GM12874 (cell line): Measurements from ENCODE around the gene KAT7.

Source experiments
- TF ChIP-seq, protein P1 (sequence below): IDR thresholded peaks from 2 replicates; pipeline ENCODE4 v1.5.1; 2011; ENCODE audit warnings: low read depth, mild to moderate bottlenecking, control low read depth, low read length, moderate library complexity; ENCODE audit not compliant: insufficient read depth

KAT7 gene

DNA sequence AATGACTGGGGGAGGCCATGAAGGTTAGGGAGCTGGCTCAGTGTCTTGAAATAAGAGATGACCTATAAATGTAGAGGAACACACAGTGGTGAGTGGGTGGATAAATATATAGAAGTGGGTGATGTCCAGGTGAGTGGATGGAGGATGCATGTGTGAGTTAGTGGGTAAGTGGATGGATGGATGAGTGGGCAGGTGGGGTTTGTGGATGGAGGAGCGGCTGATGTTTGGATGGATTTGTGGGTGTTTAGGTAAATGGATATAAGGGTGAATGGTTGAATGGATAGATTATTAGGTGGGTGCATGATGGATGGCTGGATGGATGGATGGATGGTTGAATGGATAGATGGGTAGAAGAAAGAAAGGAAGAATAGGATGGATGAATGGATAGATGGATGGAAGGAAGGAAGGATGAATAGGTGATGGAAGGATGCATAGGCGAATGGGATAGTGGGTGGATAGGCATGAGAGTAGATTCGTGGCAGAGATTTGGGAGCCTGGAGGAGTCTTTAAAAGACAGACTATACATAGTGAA, 78.5 kb downstream of the KAT7 start:
- TF ChIP-seq, protein P1, sequence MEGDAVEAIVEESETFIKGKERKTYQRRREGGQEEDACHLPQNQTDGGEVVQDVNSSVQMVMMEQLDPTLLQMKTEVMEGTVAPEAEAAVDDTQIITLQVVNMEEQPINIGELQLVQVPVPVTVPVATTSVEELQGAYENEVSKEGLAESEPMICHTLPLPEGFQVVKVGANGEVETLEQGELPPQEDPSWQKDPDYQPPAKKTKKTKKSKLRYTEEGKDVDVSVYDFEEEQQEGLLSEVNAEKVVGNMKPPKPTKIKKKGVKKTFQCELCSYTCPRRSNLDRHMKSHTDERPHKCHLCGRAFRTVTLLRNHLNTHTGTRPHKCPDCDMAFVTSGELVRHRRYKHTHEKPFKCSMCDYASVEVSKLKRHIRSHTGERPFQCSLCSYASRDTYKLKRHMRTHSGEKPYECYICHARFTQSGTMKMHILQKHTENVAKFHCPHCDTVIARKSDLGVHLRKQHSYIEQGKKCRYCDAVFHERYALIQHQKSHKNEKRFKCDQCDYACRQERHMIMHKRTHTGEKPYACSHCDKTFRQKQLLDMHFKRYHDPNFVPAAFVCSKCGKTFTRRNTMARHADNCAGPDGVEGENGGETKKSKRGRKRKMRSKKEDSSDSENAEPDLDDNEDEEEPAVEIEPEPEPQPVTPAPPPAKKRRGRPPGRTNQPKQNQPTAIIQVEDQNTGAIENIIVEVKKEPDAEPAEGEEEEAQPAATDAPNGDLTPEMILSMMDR: no peak

DNA sequence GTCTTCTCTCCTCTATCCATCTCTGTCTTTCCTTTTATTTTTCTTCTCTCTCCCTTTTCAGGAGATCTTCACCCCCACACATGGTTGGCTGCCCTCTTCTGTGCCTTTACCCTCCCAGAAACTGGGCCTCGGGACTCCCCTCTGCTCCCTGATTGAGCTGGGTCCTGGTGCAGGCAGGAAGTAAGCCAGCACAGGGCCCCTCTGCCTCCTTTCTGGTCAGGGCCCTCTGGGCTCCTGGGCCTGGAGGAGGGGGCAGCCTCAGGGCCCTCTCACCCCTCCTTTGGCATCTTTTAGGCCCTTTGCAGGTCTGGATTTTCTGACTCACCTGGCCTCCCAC, 80.5 kb downstream of the KAT7 start:
- TF ChIP-seq, protein P1: no peak

DNA sequence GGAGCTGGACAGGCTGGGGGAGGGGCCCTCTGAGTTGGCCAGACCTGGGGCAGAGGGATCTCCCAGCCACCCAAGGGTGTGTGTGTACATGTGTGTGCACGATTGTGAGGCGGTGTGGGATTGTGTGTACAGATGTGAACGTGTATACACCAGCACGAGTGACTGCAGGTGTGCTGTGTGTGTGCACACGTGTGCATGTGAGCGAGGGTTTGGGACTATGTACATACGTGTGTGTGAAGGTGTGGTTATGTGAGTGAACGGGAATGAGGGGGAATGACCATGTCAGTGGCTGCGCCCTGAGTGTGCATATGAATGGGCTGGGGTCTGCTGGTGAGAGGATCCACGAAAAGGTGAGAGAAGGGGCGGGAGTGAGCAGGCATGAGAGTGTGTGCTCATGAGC, 81.8 kb downstream of the KAT7 start:
- TF ChIP-seq, protein P1: no peak

DNA sequence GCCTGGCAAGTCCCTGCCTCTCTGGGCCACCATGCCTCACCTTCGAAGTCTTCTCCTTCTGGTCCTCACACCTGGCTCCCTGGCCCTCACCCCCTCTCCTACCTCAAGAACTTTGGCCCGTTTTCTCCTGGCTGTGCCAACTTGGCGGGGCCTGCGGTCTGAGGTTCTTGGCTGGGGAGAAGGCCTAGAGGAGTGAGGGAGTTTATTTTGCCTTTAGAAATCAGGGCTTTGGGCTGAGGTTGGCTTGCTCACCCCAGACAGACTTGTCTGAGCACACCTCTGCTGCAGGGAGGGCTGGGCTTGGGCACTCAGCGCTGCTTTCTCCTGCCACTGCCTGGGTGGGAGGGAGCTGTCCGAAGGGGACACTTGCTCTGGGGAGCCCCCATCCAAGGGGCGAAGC, 82.7 kb downstream of the KAT7 start:
- TF ChIP-seq, protein P1: no peak

DNA sequence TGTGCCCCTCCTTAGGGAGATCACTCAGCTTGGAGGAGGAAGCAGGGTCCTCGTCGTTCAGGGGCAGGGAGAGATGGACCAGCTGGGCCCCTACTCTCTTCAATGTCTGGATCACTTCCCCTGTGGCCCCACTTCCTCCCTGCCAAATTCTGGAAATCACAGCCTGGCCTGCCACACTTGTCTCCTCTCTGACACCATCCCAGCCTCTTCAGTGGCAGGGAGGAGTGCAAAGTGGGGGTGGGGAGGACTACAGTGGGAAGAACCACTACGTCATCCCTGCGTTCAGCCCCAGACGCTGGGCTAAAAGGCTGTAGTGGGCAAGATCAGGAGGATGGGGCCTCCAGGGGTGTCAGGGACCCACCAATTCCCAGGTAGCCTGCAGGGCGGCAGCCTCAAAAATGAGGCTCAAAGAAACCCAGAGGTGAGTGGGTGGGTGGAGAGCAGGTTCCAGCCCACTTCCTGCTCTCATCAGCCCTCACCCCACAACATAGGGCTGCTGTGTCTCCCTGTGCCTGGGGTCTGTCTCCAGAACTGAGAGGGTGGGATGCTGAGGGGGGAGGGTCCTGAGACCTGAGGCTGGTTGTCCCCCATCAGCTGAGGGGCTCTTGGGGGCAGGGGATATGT, 84.4 kb downstream of the KAT7 start:
- TF ChIP-seq, protein P1: no peak

DNA sequence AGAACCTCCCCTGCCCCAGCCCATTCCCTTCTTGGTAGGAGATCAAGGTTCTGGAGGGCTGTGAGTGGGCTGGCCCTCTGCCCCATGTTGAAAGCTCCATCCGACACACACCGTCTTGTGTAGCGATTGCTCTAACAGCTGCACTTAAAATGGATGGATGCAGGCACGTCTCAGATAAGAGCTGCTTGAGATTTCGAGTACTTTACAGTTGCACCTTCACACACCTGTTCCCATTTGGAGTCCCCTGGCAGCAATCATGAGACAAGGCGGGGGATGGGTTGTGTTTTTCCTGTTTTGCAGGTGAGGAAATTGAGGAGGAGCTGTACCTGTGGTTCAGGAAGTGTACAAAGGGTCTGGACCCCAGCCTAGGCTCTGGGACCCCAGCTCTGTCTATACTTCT, 85.0 kb downstream of the KAT7 start:
- TF ChIP-seq, protein P1: no peak

DNA sequence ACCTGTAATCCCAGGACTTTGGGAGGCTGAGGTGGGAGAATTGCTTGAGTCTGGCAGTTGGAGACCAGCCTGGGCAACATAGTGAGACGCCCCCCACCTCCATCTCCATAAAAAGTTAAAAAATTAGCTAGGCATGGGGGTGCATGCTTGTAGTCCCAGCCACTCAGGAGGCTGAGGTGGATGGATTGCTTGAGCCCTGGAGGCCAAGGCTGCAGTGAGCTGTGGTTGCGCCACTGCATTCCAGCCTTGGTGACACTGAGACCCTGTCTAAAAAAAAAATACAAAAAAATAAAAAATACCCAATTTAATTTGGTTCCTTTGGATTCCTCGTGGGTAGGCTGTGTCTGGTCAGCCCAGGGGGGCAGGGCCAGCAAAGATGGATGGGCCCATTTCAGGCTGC, 85.4 kb downstream of the KAT7 start:
- TF ChIP-seq, protein P1: no peak
